Transverse colon (tissue), 4 donors: ENCODE measurements around the gene MED20. TPM values are rescaled to one million over a fixed set of nuclear protein-coding genes. Genes with fewer than 3 reads are reported as not detected.
A peak's percentile ranks its signal among the peaks of the same experiment; 100 is the strongest.

Source experiments
- DNase-seq: peaks from one replicate; pipeline ENCODE4 v3.0.0-alpha.2; 2019
- H3K27ac ChIP-seq, 4 donors: fragments of 200-600 bp; sonication (generic); 2 replicates each; pipeline ENCODE4 v1.5.1; 2016 to 2018; ENCODE audit warnings: inconsistent platforms in 4 of 4
- H3K27me3 ChIP-seq: fragments of 200-600 bp; sonication (generic); 2 replicates; pipeline ENCODE4 v1.5.1; 2017; ENCODE audit warnings: inconsistent platforms
- H3K36me3 ChIP-seq, 4 donors: fragments of 200-600 bp; sonication (generic); 2 replicates each; pipeline ENCODE4 v1.5.1; 2017 to 2019; ENCODE audit warnings: inconsistent platforms in 4 of 4
- H3K4me1 ChIP-seq, 4 donors: fragments of 200-600 bp; sonication (generic); 2 replicates each; pipeline ENCODE4 v1.5.1; 2017 to 2020; ENCODE audit warnings: inconsistent platforms in 4 of 4
- H3K4me3 ChIP-seq, 4 donors: fragments of 200-600 bp; sonication (generic); 1 replicate in 1 of 4; 2 replicates in 3 of 4; pipeline versions ENCODE4 v1.5.1 to v1.6.1; 2017 to 2019; ENCODE audit warnings: inconsistent platforms in 4 of 4
- H3K9me3 ChIP-seq, 2 donors: fragments of 200-600 bp; sonication (generic); 2 replicates each; pipeline ENCODE4 v1.5.1; 2017 to 2019; ENCODE audit warnings: inconsistent platforms in 2 of 2
- CTCF ChIP-seq, 5 experiments: fragments of 200-600 bp in 3 of 5; fragments of 450-650 bp in 2 of 5; sonication (generic) in 3 of 5; IDR thresholded peaks; 1 replicate in 2 of 5; 2 replicates in 3 of 5; pipeline ENCODE4 v1.5.1; 2016 to 2017; ENCODE audit warnings: antibody characterized with exemption in 5 of 5, inconsistent platforms in 3 of 5, mild to moderate bottlenecking in 2 of 5, moderate library complexity in 1 of 5
- EP300 ChIP-seq: sonication (generic); formaldehyde crosslinking; IDR thresholded peaks from one replicate; pipeline ENCODE4 v1.6.1; 2017; ENCODE audit warnings: antibody characterized with exemption, low read depth
- POLR2A ChIP-seq: fragments of 450-650 bp; IDR thresholded peaks from one replicate; pipeline ENCODE4 v1.6.1; 2016; ENCODE audit warnings: antibody characterized with exemption, mild to moderate bottlenecking, moderate library complexity
- POLR2AphosphoS5 ChIP-seq, 3 donors: sonication (generic); formaldehyde crosslinking; IDR thresholded peaks; one replicate each; pipeline ENCODE4 v1.6.1; 2016; ENCODE audit warnings: antibody characterized with exemption in 3 of 3
- WGBS, 2 donors: methylation state at CpG; one replicate each; pipeline ENCODE4 v1.1.5; 2018; ENCODE audit warnings: low coverage in 1 of 2; 5-methylcytosine and 5-hydroxymethylcytosine counted together
- in situ Hi-C, 4 donors: fragments of 200-750 bp; cut with MboI; loops; one replicate each; pipeline versions ENCODE4 v1.15.0 to v1.15.1; 2017; ENCODE audit warnings: low sequenced_read_pairs in 3 of 4, low pct_ligation_motif_present in 1 of 4, low pct_unique_long_range_greater_than_20kb in 1 of 4
- intact Hi-C: fragments of 100-400 bp; cut with DNase I; formaldehyde crosslinking; loops from one replicate; pipeline ENCODE4 v1.15.1; 2023; ENCODE audit warnings: low total_unique reads
- total RNA-seq, 4 donors: library from RNA; depleted of rRNA; stranded (reverse); fragments of >200 nt; gene quantifications; one replicate each; pipeline ENCODE4 v1.1.0, GENCODE V29; 2016

The MED20 gene
- total RNA-seq, 4 donors from 2014 or later = 15.4 to 25.7 (median 18.5) TPM

- TF ChIP-seq EP300 (no peak), POLR2A (no peak), POLR2AphosphoS5 (IDR thresholded peaks at IDR 0.05) (no peak), CTCF (IDR thresholded peaks at IDR 0.05) (no peak)
- intact Hi-C loops = no loop called here
- no peak for DNase-seq
- whole genome bisulfite sequencing, 2 donors = 80% methylated on average over 6 of the region's 6 CpGs; no CpG with 5 or more reads in 1 of the 2 donors
- in situ Hi-C loops = loop anchor here in 2 of 4 donors (10.0 to 25.0 kb wide), 2 partner anchors 115 to 282 kb away; partner anchors contain the start of gene MRPS10 (in 1 of the 2)
- H3K27me3 ChIP-seq = no peaks in the 10 kb centered on the region
- no peak overlapping the region for H3K4me3 ChIP-seq
- H3K4me1 ChIP-seq = no peaks in the 10 kb centered on the region
- H3K36me3 ChIP-seq = peaks cover 0 to 50% (median 19%) of the 10 kb centered on the region in 4 donors
- H3K27ac ChIP-seq = no peak overlapping the region
- H3K9me3 ChIP-seq = no peaks in the 10 kb centered on the region
These were observed 9.0 kb upstream of the MED20 start for GRCh38 chr6:41929924-41930323.

- Histone ChIP-seq H3K27me3 (no peaks in the 10 kb centered on the region), H3K9me3 (no peaks in the 10 kb centered on the region), H3K27ac (no peak overlapping the region), H3K4me3 (no peak overlapping the region), H3K36me3 (peaks cover 0 to 29% (median 15%) of the 10 kb centered on the region in 4 donors), H3K4me1 (peaks cover 3 to 15% (median 12%) of the 10 kb centered on the region in 4 donors)
- WGBS, 2 donors = 92 to 100% methylated on average over 1 to 6 of the region's 6 CpGs
- intact Hi-C loops = no loop called here
- in situ Hi-C loops = loop anchor here in 1 of 4 donors (25.0 kb wide), 1 partner anchor 285 kb away; the partner anchor contains the start of gene MRPS10
- no peak for TF ChIP-seq EP300
- TF ChIP-seq CTCF (IDR thresholded peaks at IDR 0.05) = no peak
- no peak for TF ChIP-seq POLR2AphosphoS5 (IDR thresholded peaks at IDR 0.05)
- no peak for TF ChIP-seq POLR2A
- DNase-seq = no peak
These were observed 6.3 kb upstream of the MED20 start for GRCh38 chr6:41927253-41927652.

- no peak for DNase-seq
- Histone ChIP-seq H3K27ac (peak overlapping the region in 2 of 4 donors; percentile 97 to 98), H3K27me3 (no peaks in the 10 kb centered on the region), H3K4me3 (peak overlapping the region; percentile 64 to 81 (median 74)), H3K9me3 (no peaks in the 10 kb centered on the region), H3K4me1 (peaks cover 18 to 35% (median 27%) of the 10 kb centered on the region in 4 donors), H3K36me3 (no peaks in the 10 kb centered on the region)
- TF ChIP-seq POLR2A (no peak), POLR2AphosphoS5 (IDR thresholded peaks at IDR 0.05) (no peak), EP300 (no peak), CTCF (IDR thresholded peaks at IDR 0.05) (no peak)
- intact Hi-C loops (loop anchor here (5.0 kb wide), 1 partner anchor 135 kb away; the partner anchor contains the start of gene TOMM6), in situ Hi-C loops (loop anchor here in 1 of 4 donors (25.0 kb wide), 2 partner anchors 135 to 290 kb away; partner anchors contain the start of genes FRS3, MRPS10, PRICKLE4 and TOMM6)
- WGBS, 2 donors = 2 to 5% methylated on average over 6 to 7 of the region's 7 CpGs
These were observed 1.2 kb upstream of the MED20 start for GRCh38 chr6:41922154-41922553.

- DNase-seq = no peak
- H3K4me3 ChIP-seq = peak overlapping the region; percentile 64 to 81 (median 74)
- peak overlapping the region; percentile 95 to 98 (median 96) for H3K27ac ChIP-seq
- peaks cover 0 to 2% (median 0%) of the 10 kb centered on the region in 4 donors for H3K36me3 ChIP-seq
- intact Hi-C loops (loop anchor here (5.0 kb wide), 1 partner anchor 134 kb away; the partner anchor contains the start of gene TOMM6), in situ Hi-C loops (loop anchor here in 1 of 4 donors (25.0 kb wide), 2 partner anchors 134 to 291 kb away; partner anchors contain the start of genes FRS3, MRPS10, PRICKLE4 and TOMM6)
- no peaks in the 10 kb centered on the region for H3K27me3 ChIP-seq
- TF ChIP-seq EP300 = no peak
- TF ChIP-seq POLR2A = no peak
- TF ChIP-seq CTCF (IDR thresholded peaks at IDR 0.05) = no peak
- no peak for TF ChIP-seq POLR2AphosphoS5 (IDR thresholded peaks at IDR 0.05)
- 0 to 1% methylated on average over 15 to 20 of the region's 20 CpGs for WGBS, 2 donors
- H3K9me3 ChIP-seq = no peaks in the 10 kb centered on the region
- peaks cover 18 to 36% (median 27%) of the 10 kb centered on the region in 4 donors for H3K4me1 ChIP-seq
These were observed 716 bp upstream of the MED20 start for GRCh38 chr6:41921712-41921998.
